HepG2 (cell line): Measurements from ENCODE around the gene PRSS8. TPM values are rescaled to one million over a fixed set of nuclear protein-coding genes. Genes with fewer than 3 reads are reported as not detected.

Source experiments
- ATAC-seq: fragments of 200-7000 bp; cut with Tn5 transposase; 3 replicates; pipeline ENCODE4 v1.9.1; 2020; ENCODE audit warnings: mild to moderate bottlenecking, moderate library complexity
- BruUV-seq: library from RNA; stranded (reverse); fragments of 400-500 nt; replicated peaks from 2 replicates; lab custom pipeline; 2021; lab: Mats Ljungman, UMichigan
- CTCF ChIA-PET: fragments of 300-600 bp; formaldehyde crosslinking; extraction: SDS; loops from one replicate; lab custom pipeline; 2021; ENCODE audit warnings: low total read pairs, inconsistent platforms, low intra/inter-chr PET ratio; lab: Yijun Ruan, JAX
- POLR2A ChIA-PET: fragments of 350-600 bp; sonication (Branson Sonifier 250); formaldehyde crosslinking; loops from one replicate; lab custom pipeline; 2020; ENCODE audit warnings: antibody characterized with exemption, inconsistent platforms; lab: Yijun Ruan, JAX
- DNase-seq: peaks from one replicate; pipeline ENCODE4 v3.0.0-alpha.2; 2015; ENCODE audit warnings: low spot score
- FAIRE-seq: peaks from 3 replicates; lab custom pipeline; 2011; peaks lifted over from hg19 to GRCh38; lab: Jason Lieb, UNC
- H2AFZ ChIP-seq: one replicate; pipeline ENCODE4 v1.6.1; 2011; ENCODE audit warnings: low read length, inconsistent platforms
- H3K27ac ChIP-seq: fragments of 300-600 bp; 3 replicates; pipeline ENCODE4 v1.8.0; 2011; ENCODE audit warnings: mixed run types, mild to moderate bottlenecking, mixed read lengths, low read length, inconsistent platforms; ENCODE audit not compliant: insufficient read depth; ENCODE audit errors: extremely low read length
- H3K27me3 ChIP-seq, 2 experiments: fragments of 200-600 bp in 1 of 2; 2 replicates in 1 of 2; 3 replicates in 1 of 2; pipeline versions ENCODE4 v1.6.0 to v1.8.0; 2011; ENCODE audit warnings: low read length in 2 of 2, mild to moderate bottlenecking in 2 of 2, moderate library complexity in 2 of 2, inconsistent platforms in 1 of 2; ENCODE audit not compliant: insufficient read depth in 2 of 2, control insufficient read depth in 1 of 2
- H3K36me3 ChIP-seq, 2 experiments: fragments of 200-600 bp in 1 of 2; replicated peaks in 1 of 2; 2 replicates in 1 of 2; 3 replicates in 1 of 2; pipeline versions ENCODE4 v1.5.1 to v1.8.0; 2011; ENCODE audit warnings: low read length in 2 of 2, inconsistent platforms in 1 of 2; ENCODE audit not compliant: insufficient read depth in 2 of 2, control insufficient read depth in 1 of 2
- H3K4me1 ChIP-seq: 2 replicates; pipeline ENCODE4 v1.5.1; 2012; ENCODE audit warnings: low read length, inconsistent platforms; ENCODE audit not compliant: insufficient read depth
- H3K4me2 ChIP-seq: 2 replicates; pipeline ENCODE4 v1.6.0; 2011; ENCODE audit warnings: low read depth, low read length, inconsistent platforms
- H3K4me3 ChIP-seq, 3 experiments: fragments of 200-600 bp in 1 of 3; sonication (generic), shearing (Covaris generic) in 1 of 3; replicated peaks in 1 of 3; 2 replicates each; pipeline ENCODE4 v1.5.1; 2011 to 2016; ENCODE audit warnings: low read length in 3 of 3, inconsistent platforms in 2 of 3, low read depth in 2 of 3, mild to moderate bottlenecking in 2 of 3, control low read depth in 1 of 3, mixed read lengths in 1 of 3; ENCODE audit not compliant: insufficient read depth in 1 of 3
- H3K79me2 ChIP-seq: one replicate; pipeline ENCODE4 v1.6.1; 2011; ENCODE audit warnings: low read length, inconsistent platforms; ENCODE audit not compliant: insufficient read depth
- H3K9ac ChIP-seq: 2 replicates; pipeline ENCODE4 v1.6.0; 2011; ENCODE audit warnings: mild to moderate bottlenecking, low read depth, low read length, inconsistent platforms; ENCODE audit not compliant: insufficient read depth
- H3K9me3 ChIP-seq: 2 replicates; pipeline ENCODE4 v1.5.1; 2012; ENCODE audit warnings: mild to moderate bottlenecking, low read length
- H4K20me1 ChIP-seq: 2 replicates; pipeline ENCODE4 v1.6.0; 2011; ENCODE audit warnings: inconsistent platforms, mild to moderate bottlenecking, low read length, moderate library complexity; ENCODE audit not compliant: insufficient read depth
- ETV6 ChIP-seq: sonication (generic); formaldehyde crosslinking; conservative IDR thresholded peaks from 2 replicates; pipeline ENCODE4 v1.4.0; 2020; ENCODE audit warnings: missing genetic modification reagents
- KAT2B ChIP-seq: fragments of 150-350 bp; IDR thresholded peaks from 2 replicates; pipeline ENCODE4 v1.6.1; 2014; ENCODE audit warnings: low read depth, low read length, borderline replicate concordance
- ONECUT2 ChIP-seq: sonication (generic); formaldehyde crosslinking; IDR thresholded peaks from 2 replicates; pipeline ENCODE4 v1.4.0; 2020; ENCODE audit warnings: missing genetic modification reagents
- TSC22D2 ChIP-seq: sonication (generic); formaldehyde crosslinking; IDR thresholded peaks from 2 replicates; pipeline ENCODE4 v1.5.1; 2020; ENCODE audit warnings: missing genetic modification reagents, mild to moderate bottlenecking, borderline replicate concordance
- ZNF251 ChIP-seq: sonication (generic); formaldehyde crosslinking; IDR thresholded peaks from 2 replicates; pipeline ENCODE4 v1.9.0; 2021; ENCODE audit warnings: mild to moderate bottlenecking, missing genetic modification reagents
- ZNF790 ChIP-seq: sonication (generic); formaldehyde crosslinking; IDR thresholded peaks from 2 replicates; pipeline ENCODE4 v1.8.0; 2022; ENCODE audit warnings: missing genetic modification reagents, mild to moderate bottlenecking, borderline replicate concordance
- WGBS: methylation state at CpG from one replicate; pipeline ENCODE4 v1.1.6; 2017; ENCODE audit warnings: low lambda C conversion rate; 5-methylcytosine and 5-hydroxymethylcytosine counted together
- in situ Hi-C: cut with HindIII; loops from 2 replicates; pipeline ENCODE4 v1.10.0; 2017; ENCODE audit warnings: low pct_unique_long_range_greater_than_20kb; ENCODE audit not compliant: extremely low pct_ligation_motif_present
- intact Hi-C: fragments of 100-400 bp; cut with micrococcal nuclease; formaldehyde crosslinking; loops from one replicate; pipeline ENCODE4 v1.10.0; 2022; ENCODE audit not compliant: unreplicated experiment
- polyA plus RNA-seq, 8 experiments: library from polyadenylated mRNA; depleted of rRNA in 3 of 8; stranded (reverse) in 7 of 8; unstranded in 1 of 8; fragments of >200 nt; fragmentation: Illumina TruSeq in 4 of 8; extraction: Trizol in 4 of 8; gene quantifications; 2 replicates each; pipeline versions ENCODE4 v1.2.1 to v1.2.3, GENCODE V29; 2011 to 2016; ENCODE audit warnings: low read depth in 4 of 8, missing spikeins in 1 of 8, mixed read lengths in 1 of 8; ENCODE audit not compliant: insufficient read depth in 1 of 8
- total RNA-seq, 5 experiments: library from RNA; depleted of rRNA; stranded (reverse); fragments of >200 nt; fragmentation: Illumina TruSeq; extraction: Trizol; gene quantifications; 2 replicates each; pipeline ENCODE4 v1.2.3, GENCODE V29; 2016; ENCODE audit warnings: low read depth in 1 of 5
- TF ChIP-seq, protein P1 (sequence below): sonication (generic); formaldehyde crosslinking; IDR thresholded peaks from 2 replicates; pipeline ENCODE4 v1.4.0; 2020; ENCODE audit warnings: missing genetic modification reagents
- TF ChIP-seq, protein P2 (sequence below), 2 experiments: sonication (generic) in 1 of 2; formaldehyde crosslinking in 1 of 2; IDR thresholded peaks; 2 replicates each; pipeline versions ENCODE4 v1.4.0 to v1.6.1; 2018 to 2020; ENCODE audit warnings: missing genetic modification reagents in 2 of 2, borderline replicate concordance in 1 of 2, low read depth in 1 of 2, mild to moderate bottlenecking in 1 of 2, missing biosample characterization in 1 of 2
- TF ChIP-seq, protein P3 (sequence below): IDR thresholded peaks from 2 replicates; pipeline ENCODE4 v1.6.1; 2016; ENCODE audit warnings: low read depth, borderline replicate concordance

The PRSS8 gene
- total and polyA plus RNA-seq, 2 of the 13 experiments (the other 11 are each of a cell fraction or from before 2014, with no cell fraction given) = 2.6 to 7.2 TPM

DNA sequence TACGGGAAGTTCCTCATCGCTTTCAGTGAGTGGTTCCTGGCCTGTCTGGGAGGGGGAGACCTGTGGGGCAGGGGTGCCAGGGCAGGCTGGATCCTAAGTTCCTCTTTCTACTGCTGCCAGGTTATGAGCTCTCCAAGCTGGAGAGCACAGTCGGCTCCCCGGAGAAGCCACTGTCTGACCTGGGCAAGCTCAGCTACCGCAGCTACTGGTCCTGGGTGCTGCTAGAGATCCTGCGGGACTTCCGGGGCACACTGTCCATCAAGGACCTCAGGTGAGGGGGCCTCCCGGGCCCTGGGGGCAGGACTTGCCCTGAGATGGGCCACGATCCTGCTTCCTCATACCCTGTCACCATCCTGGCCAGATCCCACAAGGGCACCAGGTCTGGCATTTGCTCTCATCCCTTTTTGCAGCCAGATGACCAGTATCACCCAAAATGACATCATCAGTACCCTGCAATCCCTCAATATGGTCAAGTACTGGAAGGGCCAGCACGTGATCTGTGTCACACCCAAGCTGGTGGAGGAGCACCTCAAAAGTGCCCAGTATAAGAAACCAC lies 5.1 kb downstream of the PRSS8 start (continued):
- TF ChIP-seq ZNF251 (CRISPR knock-in tag) = no peak
- TF ChIP-seq, all 625 proteins: peak for 2

DNA sequence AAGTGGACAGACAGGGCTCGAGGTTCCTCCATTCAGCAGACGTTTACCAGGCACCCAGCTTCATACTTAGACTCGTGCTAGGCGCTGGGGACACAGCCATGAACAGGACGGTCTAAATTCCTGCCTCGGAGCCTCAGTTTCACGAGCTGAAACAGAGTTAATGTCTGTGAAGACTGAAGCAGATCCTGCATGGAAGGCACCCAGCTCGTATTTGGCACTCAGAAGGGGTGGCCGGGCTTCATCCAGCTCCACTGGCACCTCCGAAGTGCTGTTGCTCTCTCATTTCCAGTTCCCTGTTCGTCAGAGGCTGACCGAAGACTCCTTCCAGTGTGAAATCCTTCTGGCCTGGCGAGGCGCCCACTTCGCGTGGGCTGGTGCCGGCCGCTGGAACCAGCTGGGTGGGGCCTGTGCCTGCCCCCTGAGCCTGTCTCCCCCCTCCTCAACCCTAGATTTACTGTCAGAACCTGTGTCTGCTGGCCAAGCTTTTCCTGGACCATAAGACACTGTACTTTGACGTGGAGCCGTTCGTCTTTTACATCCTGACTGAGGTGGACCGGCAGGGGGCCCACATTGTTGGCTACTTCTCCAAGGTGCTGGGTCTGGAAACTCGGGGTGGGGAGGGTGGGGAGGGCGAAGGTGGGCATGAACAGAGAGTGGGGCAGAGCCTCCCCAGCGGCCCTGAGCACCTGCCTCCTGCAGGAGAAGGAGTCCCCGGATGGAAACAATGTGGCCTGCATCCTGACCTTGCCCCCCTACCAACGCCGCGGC lies 5.8 kb downstream of the PRSS8 start:
- POLR2A ChIA-PET = interaction anchor here (0.5 to 4.2 kb wide), 4 partner anchors 10 to 15 kb away, joined by 3 to 17 read pairs (median 4); partner anchors contain the start of gene KAT8
- in situ Hi-C loops (no loop called here), intact Hi-C loops (no loop called here)
- no peak overlapping the region for H3K27ac ChIP-seq
- H2AFZ ChIP-seq = no peak overlapping the region
- H3K4me2 ChIP-seq = no peak overlapping the region
- FAIRE-seq (no peak), DNase-seq (no peak), ATAC-seq (no peak)
- H3K4me1 ChIP-seq = peaks cover 12% of the 10 kb centered on the region
- TF ChIP-seq, protein P1, sequence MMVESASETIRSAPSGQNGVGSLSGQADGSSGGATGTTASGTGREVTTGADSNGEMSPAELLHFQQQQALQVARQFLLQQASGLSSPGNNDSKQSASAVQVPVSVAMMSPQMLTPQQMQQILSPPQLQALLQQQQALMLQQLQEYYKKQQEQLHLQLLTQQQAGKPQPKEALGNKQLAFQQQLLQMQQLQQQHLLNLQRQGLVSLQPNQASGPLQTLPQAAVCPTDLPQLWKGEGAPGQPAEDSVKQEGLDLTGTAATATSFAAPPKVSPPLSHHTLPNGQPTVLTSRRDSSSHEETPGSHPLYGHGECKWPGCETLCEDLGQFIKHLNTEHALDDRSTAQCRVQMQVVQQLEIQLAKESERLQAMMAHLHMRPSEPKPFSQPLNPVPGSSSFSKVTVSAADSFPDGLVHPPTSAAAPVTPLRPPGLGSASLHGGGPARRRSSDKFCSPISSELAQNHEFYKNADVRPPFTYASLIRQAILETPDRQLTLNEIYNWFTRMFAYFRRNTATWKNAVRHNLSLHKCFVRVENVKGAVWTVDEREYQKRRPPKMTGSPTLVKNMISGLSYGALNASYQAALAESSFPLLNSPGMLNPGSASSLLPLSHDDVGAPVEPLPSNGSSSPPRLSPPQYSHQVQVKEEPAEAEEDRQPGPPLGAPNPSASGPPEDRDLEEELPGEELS (CRISPR knock-in tag) = no peak
- TF ChIP-seq, protein P2, sequence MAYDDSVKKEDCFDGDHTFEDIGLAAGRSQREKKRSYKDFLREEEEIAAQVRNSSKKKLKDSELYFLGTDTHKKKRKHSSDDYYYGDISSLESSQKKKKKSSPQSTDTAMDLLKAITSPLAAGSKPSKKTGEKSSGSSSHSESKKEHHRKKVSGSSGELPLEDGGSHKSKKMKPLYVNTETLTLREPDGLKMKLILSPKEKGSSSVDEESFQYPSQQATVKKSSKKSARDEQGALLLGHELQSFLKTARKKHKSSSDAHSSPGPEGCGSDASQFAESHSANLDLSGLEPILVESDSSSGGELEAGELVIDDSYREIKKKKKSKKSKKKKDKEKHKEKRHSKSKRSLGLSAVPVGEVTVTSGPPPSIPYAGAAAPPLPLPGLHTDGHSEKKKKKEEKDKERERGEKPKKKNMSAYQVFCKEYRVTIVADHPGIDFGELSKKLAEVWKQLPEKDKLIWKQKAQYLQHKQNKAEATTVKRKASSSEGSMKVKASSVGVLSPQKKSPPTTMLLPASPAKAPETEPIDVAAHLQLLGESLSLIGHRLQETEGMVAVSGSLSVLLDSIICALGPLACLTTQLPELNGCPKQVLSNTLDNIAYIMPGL (CRISPR knock-in tag; IDR thresholded peaks at IDR 0.05; ENCODE audit: borderline replicate concordance in 1 of 2, low read depth in 1 of 2) = no peak
- TF ChIP-seq ETV6 (CRISPR knock-in tag) (no peak), ONECUT2 (CRISPR knock-in tag) (no peak), TSC22D2 (no peak), ZNF790 (no peak), KAT2B (no peak)
- TF ChIP-seq, protein P3, sequence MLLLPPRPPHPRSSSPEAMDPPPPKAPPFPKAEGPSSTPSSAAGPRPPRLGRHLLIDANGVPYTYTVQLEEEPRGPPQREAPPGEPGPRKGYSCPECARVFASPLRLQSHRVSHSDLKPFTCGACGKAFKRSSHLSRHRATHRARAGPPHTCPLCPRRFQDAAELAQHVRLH (CRISPR knock-in tag) = no peak
- no peaks in the 10 kb centered on the region for H3K27me3 ChIP-seq
- H3K9ac ChIP-seq = no peak overlapping the region
- H3K79me2 ChIP-seq = no peaks in the 10 kb centered on the region
- no TSS peak for BruUV-seq
- WGBS = 91% methylated on average over 26 of the region's 29 CpGs
- no peak overlapping the region for H3K4me3 ChIP-seq
- no peaks in the 10 kb centered on the region for H3K9me3 ChIP-seq
- peaks cover 17 to 18% of the 10 kb centered on the region in 2 experiments; a peak in 4 of 5 replicates for H3K36me3 ChIP-seq
- CTCF ChIA-PET = no interaction called here
- no peaks in the 10 kb centered on the region for H4K20me1 ChIP-seq
